Gastrocnemius medialis (tissue), 4 donors: ENCODE data around the gene DSCAML1.

Experiments
- POLR2A ChIP-seq, 2 donors: fragments of 450-650 bp; IDR thresholded peaks; one replicate each; pipeline ENCODE4 v1.6.1; 2017; ENCODE audit warnings: antibody characterized with exemption in 2 of 2, mild to moderate bottlenecking in 2 of 2, moderate library complexity in 2 of 2
- TF ChIP-seq, protein P1 (sequence below), 5 experiments: fragments of 450-650 bp in 3 of 5; fragments of 200-600 bp in 2 of 5; sonication (generic) in 2 of 5; IDR thresholded peaks in 4 of 5; conservative IDR thresholded peaks in 1 of 5; 1 replicate in 4 of 5; 2 replicates in 1 of 5; pipeline ENCODE4 v1.5.1; 2016 to 2019; ENCODE audit warnings: antibody characterized with exemption in 5 of 5, mild to moderate bottlenecking in 3 of 5, moderate library complexity in 3 of 5

DNA sequence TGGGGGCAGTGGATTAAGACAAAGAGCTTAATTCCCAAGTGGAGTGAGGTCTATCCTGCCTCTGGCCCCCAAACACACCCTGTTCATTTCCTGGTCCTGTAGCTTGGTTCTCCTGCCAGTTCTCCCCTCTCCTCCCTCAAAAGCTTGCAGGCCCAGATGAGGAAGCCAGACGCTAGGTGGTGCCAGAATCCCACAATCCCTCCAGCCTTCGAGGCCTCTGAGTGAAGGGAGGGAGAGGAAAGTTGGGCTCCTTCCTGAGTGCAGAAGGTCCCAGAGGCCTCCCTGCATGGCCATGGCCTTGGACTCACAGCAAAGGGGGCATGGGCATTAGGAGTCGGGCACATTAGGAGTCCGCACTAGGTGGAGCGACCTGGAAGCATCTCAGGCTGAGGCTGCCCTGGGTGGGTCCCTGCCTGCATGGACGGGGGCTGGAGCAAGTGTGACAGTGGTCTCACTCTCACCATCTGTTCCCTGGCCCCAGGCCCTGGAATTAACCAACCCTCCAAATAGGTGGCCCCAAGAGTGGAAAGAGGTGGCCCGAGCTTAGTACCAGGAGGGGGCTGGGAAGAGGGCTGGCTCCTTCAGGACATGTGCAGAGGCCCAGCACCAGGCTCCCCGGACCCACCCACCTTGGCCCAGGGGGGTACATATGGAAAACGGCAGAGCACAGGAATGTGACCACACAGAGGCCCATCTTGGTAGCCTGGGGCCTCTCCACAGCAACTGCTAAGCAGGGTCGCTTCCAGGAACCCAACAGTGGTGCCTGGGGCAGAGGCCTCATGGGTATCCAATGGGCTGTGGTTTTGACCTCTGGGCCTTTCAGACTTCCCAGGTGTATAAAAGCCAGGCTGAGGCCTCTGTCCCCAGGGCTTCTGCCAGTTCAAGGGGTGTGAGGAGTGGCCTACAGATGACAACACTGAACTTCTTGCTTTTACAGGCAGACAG, 22.4 kb upstream of the DSCAML1 start:
- TF ChIP-seq POLR2A (IDR thresholded peaks at IDR 0.05) = no peak
- TF ChIP-seq, protein P1, sequence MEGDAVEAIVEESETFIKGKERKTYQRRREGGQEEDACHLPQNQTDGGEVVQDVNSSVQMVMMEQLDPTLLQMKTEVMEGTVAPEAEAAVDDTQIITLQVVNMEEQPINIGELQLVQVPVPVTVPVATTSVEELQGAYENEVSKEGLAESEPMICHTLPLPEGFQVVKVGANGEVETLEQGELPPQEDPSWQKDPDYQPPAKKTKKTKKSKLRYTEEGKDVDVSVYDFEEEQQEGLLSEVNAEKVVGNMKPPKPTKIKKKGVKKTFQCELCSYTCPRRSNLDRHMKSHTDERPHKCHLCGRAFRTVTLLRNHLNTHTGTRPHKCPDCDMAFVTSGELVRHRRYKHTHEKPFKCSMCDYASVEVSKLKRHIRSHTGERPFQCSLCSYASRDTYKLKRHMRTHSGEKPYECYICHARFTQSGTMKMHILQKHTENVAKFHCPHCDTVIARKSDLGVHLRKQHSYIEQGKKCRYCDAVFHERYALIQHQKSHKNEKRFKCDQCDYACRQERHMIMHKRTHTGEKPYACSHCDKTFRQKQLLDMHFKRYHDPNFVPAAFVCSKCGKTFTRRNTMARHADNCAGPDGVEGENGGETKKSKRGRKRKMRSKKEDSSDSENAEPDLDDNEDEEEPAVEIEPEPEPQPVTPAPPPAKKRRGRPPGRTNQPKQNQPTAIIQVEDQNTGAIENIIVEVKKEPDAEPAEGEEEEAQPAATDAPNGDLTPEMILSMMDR (IDR thresholded peaks at IDR 0.05 in 4 of 5, conservative IDR thresholded peaks at IDR 0.05 in 1 of 5) = peak in 1 of 5 experiments; percentile 25
